ENCODE results near the gene CTNNB1. TPM values are rescaled to one million over a fixed set of nuclear protein-coding genes. Genes with fewer than 3 reads are reported as not detected.
"Not testable (repeated sequence)": the region's sequence is repeated elsewhere in the genome, so short reads cannot be mapped to it uniquely, and the experiment has no call there.

CTNNB1 gene
- total and polyA plus RNA-seq, 4 donors, result 63.3 to 265 (median 151) TPM

DNA sequence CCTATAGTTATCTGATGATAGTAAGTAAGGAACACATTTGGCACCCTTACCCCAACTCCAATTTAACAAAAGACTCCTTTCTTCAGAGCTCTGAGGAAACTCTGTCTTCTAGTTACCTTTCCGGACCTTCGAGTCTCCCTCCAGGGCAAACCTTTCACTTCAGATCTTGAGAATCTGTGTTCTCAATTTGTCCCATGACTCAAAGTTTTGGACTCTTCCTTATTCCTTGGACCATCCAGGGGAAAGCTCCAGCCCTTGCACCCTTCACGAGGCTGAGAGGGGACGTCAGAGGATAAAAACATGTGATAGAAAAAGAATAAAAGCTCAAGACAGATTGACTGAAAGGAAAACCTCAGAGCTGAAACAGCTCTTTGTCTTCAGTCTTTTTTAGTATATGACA is 76.9 kb downstream of the CTNNB1 start (continued):
- no peak for TF ChIP-seq CTCF (IDR thresholded peaks at IDR 0.05; ENCODE audit: low read depth, low read length, missing input control)
- TF ChIP-seq, protein P1, sequence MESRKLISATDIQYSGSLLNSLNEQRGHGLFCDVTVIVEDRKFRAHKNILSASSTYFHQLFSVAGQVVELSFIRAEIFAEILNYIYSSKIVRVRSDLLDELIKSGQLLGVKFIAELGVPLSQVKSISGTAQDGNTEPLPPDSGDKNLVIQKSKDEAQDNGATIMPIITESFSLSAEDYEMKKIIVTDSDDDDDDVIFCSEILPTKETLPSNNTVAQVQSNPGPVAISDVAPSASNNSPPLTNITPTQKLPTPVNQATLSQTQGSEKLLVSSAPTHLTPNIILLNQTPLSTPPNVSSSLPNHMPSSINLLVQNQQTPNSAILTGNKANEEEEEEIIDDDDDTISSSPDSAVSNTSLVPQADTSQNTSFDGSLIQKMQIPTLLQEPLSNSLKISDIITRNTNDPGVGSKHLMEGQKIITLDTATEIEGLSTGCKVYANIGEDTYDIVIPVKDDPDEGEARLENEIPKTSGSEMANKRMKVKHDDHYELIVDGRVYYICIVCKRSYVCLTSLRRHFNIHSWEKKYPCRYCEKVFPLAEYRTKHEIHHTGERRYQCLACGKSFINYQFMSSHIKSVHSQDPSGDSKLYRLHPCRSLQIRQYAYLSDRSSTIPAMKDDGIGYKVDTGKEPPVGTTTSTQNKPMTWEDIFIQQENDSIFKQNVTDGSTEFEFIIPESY (IDR thresholded peaks at IDR 0.05), result no peak

DNA sequence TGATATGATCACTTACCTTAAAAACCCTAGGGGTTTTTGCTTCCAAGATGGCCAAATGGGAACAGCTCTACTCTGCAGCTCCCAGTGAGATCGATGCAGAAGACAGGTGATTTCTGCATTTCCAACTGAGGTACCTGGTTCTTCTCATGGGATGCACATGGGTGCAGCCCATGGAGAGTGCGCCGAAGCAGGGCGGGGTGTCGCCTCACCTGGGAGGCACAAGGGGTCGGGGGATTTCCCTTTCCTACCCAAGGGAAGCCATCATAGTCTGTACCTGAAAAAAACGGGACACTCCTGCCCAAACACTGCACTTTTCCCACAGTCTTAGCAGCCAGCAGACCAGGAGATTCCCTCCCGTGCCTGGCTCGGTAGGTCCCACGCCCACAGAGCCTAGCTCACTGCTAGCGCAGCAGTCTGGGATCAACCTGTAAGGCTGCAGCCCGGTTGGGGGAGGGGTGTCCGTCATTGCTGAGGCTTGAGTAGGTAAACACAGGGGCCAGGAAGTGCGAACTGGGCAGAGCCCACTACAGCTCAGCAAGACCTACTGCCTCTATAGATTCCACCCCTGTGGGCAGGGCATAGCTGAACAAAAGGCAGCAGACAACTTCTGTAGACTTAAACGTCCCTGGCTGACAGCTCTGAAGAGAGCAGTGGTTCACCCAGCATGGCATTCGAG is 78.6 kb downstream of the CTNNB1 start:
- no peak overlapping the region for H3K4me3 ChIP-seq (ENCODE audit: low read depth in 1 of 3, low read length in 3 of 3)
- TF ChIP-seq SP1 (IDR thresholded peaks at IDR 0.05) (no peak), JUND (IDR thresholded peaks at IDR 0.05) (no peak), GABPA (IDR thresholded peaks at IDR 0.05 in 1 of 2, conservative IDR thresholded peaks at IDR 0.05 in 1 of 2) (no peak), RXRA (IDR thresholded peaks at IDR 0.05) (no peak), CTCF (IDR thresholded peaks at IDR 0.05; ENCODE audit: low read depth, low read length, missing input control) (no peak), HNF4G (IDR thresholded peaks at IDR 0.05) (no peak), FOXA1 (IDR thresholded peaks at IDR 0.05) (no peak), YY1 (IDR thresholded peaks at IDR 0.05) (no peak), EGR1 (IDR thresholded peaks at IDR 0.05; ENCODE audit: low read depth in 2 of 2) (no peak), RAD21 (IDR thresholded peaks at IDR 0.05) (no peak), HNF4A (conservative IDR thresholded peaks at IDR 0.05) (no peak), FOXA2 (IDR thresholded peaks at IDR 0.05) (no peak), NR2F2 (IDR thresholded peaks at IDR 0.05) (no peak), TAF1 (conservative IDR thresholded peaks at IDR 0.05) (no peak), ATF3 (IDR thresholded peaks at IDR 0.05) (no peak)
- TF ChIP-seq, protein P2, sequence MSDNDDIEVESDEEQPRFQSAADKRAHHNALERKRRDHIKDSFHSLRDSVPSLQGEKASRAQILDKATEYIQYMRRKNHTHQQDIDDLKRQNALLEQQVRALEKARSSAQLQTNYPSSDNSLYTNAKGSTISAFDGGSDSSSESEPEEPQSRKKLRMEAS (IDR thresholded peaks at IDR 0.05), result no peak
- TF ChIP-seq, protein P3, sequence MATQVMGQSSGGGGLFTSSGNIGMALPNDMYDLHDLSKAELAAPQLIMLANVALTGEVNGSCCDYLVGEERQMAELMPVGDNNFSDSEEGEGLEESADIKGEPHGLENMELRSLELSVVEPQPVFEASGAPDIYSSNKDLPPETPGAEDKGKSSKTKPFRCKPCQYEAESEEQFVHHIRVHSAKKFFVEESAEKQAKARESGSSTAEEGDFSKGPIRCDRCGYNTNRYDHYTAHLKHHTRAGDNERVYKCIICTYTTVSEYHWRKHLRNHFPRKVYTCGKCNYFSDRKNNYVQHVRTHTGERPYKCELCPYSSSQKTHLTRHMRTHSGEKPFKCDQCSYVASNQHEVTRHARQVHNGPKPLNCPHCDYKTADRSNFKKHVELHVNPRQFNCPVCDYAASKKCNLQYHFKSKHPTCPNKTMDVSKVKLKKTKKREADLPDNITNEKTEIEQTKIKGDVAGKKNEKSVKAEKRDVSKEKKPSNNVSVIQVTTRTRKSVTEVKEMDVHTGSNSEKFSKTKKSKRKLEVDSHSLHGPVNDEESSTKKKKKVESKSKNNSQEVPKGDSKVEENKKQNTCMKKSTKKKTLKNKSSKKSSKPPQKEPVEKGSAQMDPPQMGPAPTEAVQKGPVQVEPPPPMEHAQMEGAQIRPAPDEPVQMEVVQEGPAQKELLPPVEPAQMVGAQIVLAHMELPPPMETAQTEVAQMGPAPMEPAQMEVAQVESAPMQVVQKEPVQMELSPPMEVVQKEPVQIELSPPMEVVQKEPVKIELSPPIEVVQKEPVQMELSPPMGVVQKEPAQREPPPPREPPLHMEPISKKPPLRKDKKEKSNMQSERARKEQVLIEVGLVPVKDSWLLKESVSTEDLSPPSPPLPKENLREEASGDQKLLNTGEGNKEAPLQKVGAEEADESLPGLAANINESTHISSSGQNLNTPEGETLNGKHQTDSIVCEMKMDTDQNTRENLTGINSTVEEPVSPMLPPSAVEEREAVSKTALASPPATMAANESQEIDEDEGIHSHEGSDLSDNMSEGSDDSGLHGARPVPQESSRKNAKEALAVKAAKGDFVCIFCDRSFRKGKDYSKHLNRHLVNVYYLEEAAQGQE (IDR thresholded peaks at IDR 0.05), result no peak
- TF ChIP-seq, protein P1 (IDR thresholded peaks at IDR 0.05), result no peak
- H3K27ac ChIP-seq (ENCODE audit: low read depth in 1 of 2, low read length in 2 of 2), result no peak overlapping the region
- no peak overlapping the region for H3K9ac ChIP-seq (ENCODE audit: low read depth in 1 of 2, low read length in 2 of 2)
- WGBS, result 60% methylated on average over 16 of the region's 16 CpGs
- no peak for DNase-seq (ENCODE audit: low spot score)
- H3K9me3 ChIP-seq (ENCODE audit: control insufficient read depth in 4 of 4, low read length in 3 of 4), result peaks cover 0 to 2% (median 0%) of the 10 kb centered on the region in 4 donors
- H3K4me1 ChIP-seq (ENCODE audit: control insufficient read depth in 4 of 4, insufficient read depth in 4 of 4, low read length in 3 of 4), result no peaks in the 10 kb centered on the region
- no peaks in the 10 kb centered on the region for H3K27me3 ChIP-seq (ENCODE audit: control insufficient read depth in 4 of 4, insufficient read depth in 4 of 4, low read length in 3 of 4)
- no peaks in the 10 kb centered on the region for H3K36me3 ChIP-seq (ENCODE audit: control insufficient read depth in 4 of 4, insufficient read depth in 3 of 4, low read depth in 1 of 4, low read length in 3 of 4)

DNA sequence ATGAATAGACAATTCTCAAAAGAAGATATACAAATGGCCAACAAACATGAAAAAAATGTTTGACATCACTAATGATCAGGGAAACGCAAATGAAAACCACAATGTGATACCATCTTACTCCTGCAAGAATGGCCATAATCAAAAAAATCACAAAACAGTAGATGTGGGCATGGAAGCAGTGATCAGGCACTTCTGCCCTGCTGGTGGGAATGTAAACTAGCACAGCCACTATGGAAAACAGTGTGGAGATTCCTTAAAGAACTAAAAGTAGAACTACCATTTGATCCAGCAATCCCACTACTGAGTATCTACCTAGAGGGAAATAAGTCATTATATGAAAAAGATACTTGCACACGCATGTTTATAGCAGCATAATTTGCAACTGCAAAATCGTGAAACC is 85.6 kb downstream of the CTNNB1 start:
- 90% methylated on average over 3 of the region's 3 CpGs for WGBS
- H3K9me3 ChIP-seq (ENCODE audit: control insufficient read depth in 4 of 4, low read length in 3 of 4); H3K36me3 ChIP-seq (ENCODE audit: control insufficient read depth in 4 of 4, insufficient read depth in 3 of 4, low read depth in 1 of 4, low read length in 3 of 4); DNase-seq (ENCODE audit: low spot score); H3K4me3 ChIP-seq (ENCODE audit: low read depth in 1 of 3, low read length in 3 of 3); H3K27ac ChIP-seq (ENCODE audit: low read depth in 1 of 2, low read length in 2 of 2); H3K9ac ChIP-seq (ENCODE audit: low read depth in 1 of 2, low read length in 2 of 2); H3K27me3 ChIP-seq (ENCODE audit: control insufficient read depth in 4 of 4, insufficient read depth in 4 of 4, low read length in 3 of 4); H3K4me1 ChIP-seq (ENCODE audit: control insufficient read depth in 4 of 4, insufficient read depth in 4 of 4, low read length in 3 of 4): not testable (repeated sequence)
